Endothelial cell of umbilical vein (primary cell): Measurements from ENCODE around the gene SCYGR7. TPM values are rescaled to one million over a fixed set of nuclear protein-coding genes. Genes with fewer than 3 reads are reported as not detected.

Experiments used
- BruUV-seq: library from RNA; stranded (reverse); fragments of 400-500 nt; replicated peaks from 2 replicates; lab custom pipeline; 2021; lab: Mats Ljungman, UMichigan
- CTCF ChIA-PET: fragments of 300-600, 350-600 bp; sonication (Branson Sonifier 250); formaldehyde crosslinking; loops from one replicate; lab custom pipeline; 2021; ENCODE audit warnings: antibody characterized with exemption, inconsistent platforms; lab: Charles Lee
- POLR2A ChIA-PET: fragments of 300-600, 350-600 bp; sonication (Branson Sonifier 250); formaldehyde crosslinking; loops from one replicate; lab custom pipeline; 2021; ENCODE audit warnings: antibody characterized with exemption, inconsistent platforms; lab: Charles Lee
- DNase-seq: peaks from one replicate; pipeline ENCODE4 v3.0.0-alpha.2; 2011; ENCODE audit warnings: low read depth, low spot score
- FAIRE-seq: peaks from 2 replicates; lab custom pipeline; 2011; peaks lifted over from hg19 to GRCh38; lab: Jason Lieb, UNC
- H2AFZ ChIP-seq: 2 replicates; pipeline ENCODE4 v1.6.0; 2012; ENCODE audit warnings: low read depth, low read length, control low read depth, inconsistent platforms
- H3K27ac ChIP-seq: 2 replicates; pipeline ENCODE4 v1.5.1; 2011; ENCODE audit warnings: low read depth, mild to moderate bottlenecking, control low read depth, low read length, moderate library complexity; ENCODE audit not compliant: insufficient read depth
- H3K27me3 ChIP-seq, 2 experiments: 2 replicates each; pipeline versions ENCODE4 v1.6.0 to v1.6.1; 2011; ENCODE audit warnings: low read length in 2 of 2, mixed read lengths in 1 of 2; ENCODE audit not compliant: control insufficient read depth in 2 of 2, insufficient read depth in 2 of 2
- H3K36me3 ChIP-seq, 2 experiments: 2 replicates in 1 of 2; 3 replicates in 1 of 2; pipeline ENCODE4 v1.5.1; 2011; ENCODE audit warnings: low read length in 2 of 2, mild to moderate bottlenecking in 1 of 2, moderate library complexity in 1 of 2; ENCODE audit not compliant: control insufficient read depth in 2 of 2, insufficient read depth in 2 of 2; ENCODE audit errors: extremely low read depth in 1 of 2
- H3K4me1 ChIP-seq: 3 replicates; pipeline ENCODE4 v1.5.1; 2011; ENCODE audit warnings: mild to moderate bottlenecking, low read length; ENCODE audit not compliant: control insufficient read depth, insufficient read depth; ENCODE audit errors: extremely low read depth
- H3K4me2 ChIP-seq: 2 replicates; pipeline ENCODE4 v1.6.1; 2011; ENCODE audit warnings: low read length, control low read depth, mixed read lengths; ENCODE audit not compliant: insufficient read depth
- H3K4me3 ChIP-seq, 3 experiments: fragments of 200-600 bp in 1 of 3; sonication (generic), shearing (Covaris generic) in 1 of 3; replicated peaks in 1 of 3; 2 replicates each; pipeline ENCODE4 v1.5.1; 2011 to 2016; ENCODE audit warnings: control low read depth in 3 of 3, low read length in 3 of 3, mild to moderate bottlenecking in 2 of 3, inconsistent platforms in 1 of 3, low read depth in 1 of 3, moderate library complexity in 1 of 3; ENCODE audit not compliant: insufficient read depth in 1 of 3
- H3K79me2 ChIP-seq: 2 replicates; pipeline ENCODE4 v1.6.0; 2012; ENCODE audit warnings: low read length, inconsistent platforms; ENCODE audit not compliant: control insufficient read depth, insufficient read depth
- H3K9ac ChIP-seq: replicated peaks from 2 replicates; pipeline ENCODE3; 2011; ENCODE audit warnings: low read length, control low read depth; ENCODE audit not compliant: insufficient read depth; ENCODE audit errors: extremely low read depth
- H3K9me1 ChIP-seq: replicated peaks from 3 replicates; pipeline ENCODE4 v1.6.0; 2011; ENCODE audit warnings: mild to moderate bottlenecking, low read length; ENCODE audit not compliant: control insufficient read depth, insufficient read depth; ENCODE audit errors: extremely low read depth
- H3K9me3 ChIP-seq: replicated peaks from 2 replicates; pipeline ENCODE4 v1.5.1; 2012; ENCODE audit warnings: low read length, inconsistent platforms; ENCODE audit not compliant: control insufficient read depth, insufficient read depth
- H4K20me1 ChIP-seq: replicated peaks from 2 replicates; pipeline ENCODE3; 2011; ENCODE audit warnings: mild to moderate bottlenecking, low read length; ENCODE audit not compliant: control insufficient read depth, insufficient read depth; ENCODE audit errors: extremely low read depth
- EZH2 ChIP-seq: IDR thresholded peaks from 2 replicates; pipeline ENCODE4 v1.6.1; 2012; ENCODE audit warnings: borderline replicate concordance, low read depth, mild to moderate bottlenecking, moderate library complexity, low read length, inconsistent platforms; ENCODE audit not compliant: severe bottlenecking
- FOS ChIP-seq: IDR thresholded peaks from 2 replicates; pipeline ENCODE4 v1.6.1; 2011; ENCODE audit warnings: mild to moderate bottlenecking, low read length, moderate library complexity, borderline replicate concordance; ENCODE audit not compliant: insufficient read depth
- GATA2 ChIP-seq: IDR thresholded peaks from 2 replicates; pipeline ENCODE4 v1.7.0; 2011; ENCODE audit warnings: low read depth, mild to moderate bottlenecking, moderate library complexity, mixed read lengths, low read length; ENCODE audit not compliant: insufficient read length, insufficient read depth
- JUN ChIP-seq: IDR thresholded peaks from 2 replicates; pipeline ENCODE4 v1.6.1; 2011; ENCODE audit warnings: borderline replicate concordance, low read depth; ENCODE audit not compliant: insufficient read length, insufficient read depth
- MYC ChIP-seq: IDR thresholded peaks from one replicate; pipeline ENCODE4 v1.6.1; 2011; ENCODE audit warnings: mild to moderate bottlenecking, low read depth, low read length
- POLR2A ChIP-seq: IDR thresholded peaks from 2 replicates; pipeline ENCODE4 v1.6.1; 2012; ENCODE audit warnings: low read depth, mild to moderate bottlenecking, control low read depth, low read length
- POLR2AphosphoS5 ChIP-seq: IDR thresholded peaks from 2 replicates; pipeline ENCODE4 v1.6.1; 2012; ENCODE audit warnings: low read depth, mild to moderate bottlenecking, control low read depth, low read length, moderate library complexity; ENCODE audit not compliant: insufficient read depth
- dilution Hi-C: fragments of 300-500 bp; cut with MboI; formaldehyde crosslinking; loops from one replicate; pipeline ENCODE4 v1.15.0; 2019; ENCODE audit warnings: low sequenced_read_pairs; ENCODE audit not compliant: extremely low pct_ligation_motif_present
- intact Hi-C: fragments of 100-400 bp; cut with micrococcal nuclease; formaldehyde crosslinking; loops from one replicate; pipeline ENCODE4 v1.10.0; 2022
- polyA plus RNA-seq, 4 experiments: library from polyadenylated mRNA; depleted of rRNA in 3 of 4; stranded (reverse) in 3 of 4; unstranded in 1 of 4; fragments of >200 nt; gene quantifications; 2 replicates each; pipeline versions ENCODE4 v1.2.1 to v1.2.3, GENCODE V29; 2011 to 2012; ENCODE audit warnings: missing spikeins in 1 of 4
- total RNA-seq: library from RNA; stranded (reverse); gene quantifications from 2 replicates; pipeline ENCODE4 v1.2.3, GENCODE V29; 2021
- TF ChIP-seq, protein P1 (sequence below), 2 donors: IDR thresholded peaks; 1 replicate in 1 of 2; 2 replicates in 1 of 2; pipeline ENCODE4 v1.5.1; 2011; ENCODE audit warnings: low read length in 2 of 2, mild to moderate bottlenecking in 2 of 2, moderate library complexity in 2 of 2, control low read depth in 1 of 2, inconsistent platforms in 1 of 2, low read depth in 1 of 2; ENCODE audit not compliant: insufficient read depth in 1 of 2; ENCODE audit errors: extremely low read depth in 1 of 2
- TF ChIP-seq, protein P2 (sequence below): IDR thresholded peaks from 2 replicates; pipeline ENCODE4 v1.6.1; 2011; ENCODE audit not compliant: insufficient read depth, insufficient read length

SCYGR7 gene
- total and polyA plus RNA-seq, 2 donors (not counting 3 experiments of a cell fraction or from before 2014, with no cell fraction given) = not detected

DNA sequence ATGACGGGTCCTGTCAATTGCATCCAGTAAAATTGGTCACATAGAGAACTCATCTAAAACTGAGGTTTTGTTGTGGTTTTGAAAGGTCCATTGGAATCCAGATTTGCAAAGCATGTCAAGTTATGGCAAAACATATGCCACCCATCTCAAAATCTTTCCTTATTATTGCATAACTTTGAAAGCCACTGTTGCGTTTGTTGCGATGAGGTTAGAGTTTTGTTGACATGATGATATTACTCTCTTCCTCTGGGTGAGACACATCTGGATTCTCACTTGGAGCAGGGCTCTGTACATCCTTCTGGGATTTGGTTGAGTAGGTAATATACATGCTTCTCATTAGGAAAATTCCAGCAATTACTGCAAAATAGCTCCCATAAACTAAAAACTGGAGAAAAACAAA is 40.9 kb upstream of the SCYGR7 start:
- Histone ChIP-seq H3K9me1 (no peaks in the 10 kb centered on the region), H3K9me3 (no peaks in the 10 kb centered on the region), H3K79me2 (no peaks in the 10 kb centered on the region), H3K4me2 (no peak overlapping the region), H3K27ac (no peak overlapping the region), H3K36me3 (no peaks in the 10 kb centered on the region), H4K20me1 (no peaks in the 10 kb centered on the region), H3K27me3 (no peaks in the 10 kb centered on the region), H3K4me3 (no peak overlapping the region), H2AFZ (no peak overlapping the region), H3K9ac (no peak overlapping the region), H3K4me1 (no peaks in the 10 kb centered on the region)
- ChIA-PET POLR2A (no interaction called here), CTCF (no interaction called here)
- TF ChIP-seq GATA2 = no peak
- TF ChIP-seq, protein P1, sequence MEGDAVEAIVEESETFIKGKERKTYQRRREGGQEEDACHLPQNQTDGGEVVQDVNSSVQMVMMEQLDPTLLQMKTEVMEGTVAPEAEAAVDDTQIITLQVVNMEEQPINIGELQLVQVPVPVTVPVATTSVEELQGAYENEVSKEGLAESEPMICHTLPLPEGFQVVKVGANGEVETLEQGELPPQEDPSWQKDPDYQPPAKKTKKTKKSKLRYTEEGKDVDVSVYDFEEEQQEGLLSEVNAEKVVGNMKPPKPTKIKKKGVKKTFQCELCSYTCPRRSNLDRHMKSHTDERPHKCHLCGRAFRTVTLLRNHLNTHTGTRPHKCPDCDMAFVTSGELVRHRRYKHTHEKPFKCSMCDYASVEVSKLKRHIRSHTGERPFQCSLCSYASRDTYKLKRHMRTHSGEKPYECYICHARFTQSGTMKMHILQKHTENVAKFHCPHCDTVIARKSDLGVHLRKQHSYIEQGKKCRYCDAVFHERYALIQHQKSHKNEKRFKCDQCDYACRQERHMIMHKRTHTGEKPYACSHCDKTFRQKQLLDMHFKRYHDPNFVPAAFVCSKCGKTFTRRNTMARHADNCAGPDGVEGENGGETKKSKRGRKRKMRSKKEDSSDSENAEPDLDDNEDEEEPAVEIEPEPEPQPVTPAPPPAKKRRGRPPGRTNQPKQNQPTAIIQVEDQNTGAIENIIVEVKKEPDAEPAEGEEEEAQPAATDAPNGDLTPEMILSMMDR (IDR thresholded peaks at IDR 0.05; ENCODE audit: extremely low read depth in 1 of 2, insufficient read depth in 1 of 2, low read depth in 1 of 2, low read length in 2 of 2) = no peak
- TF ChIP-seq POLR2A = no peak
- BruUV-seq = no TSS peak
- DNase-seq (no peak), FAIRE-seq (no peak)
- dilution Hi-C loops = no loop called here
- intact Hi-C loops = no loop called here

DNA sequence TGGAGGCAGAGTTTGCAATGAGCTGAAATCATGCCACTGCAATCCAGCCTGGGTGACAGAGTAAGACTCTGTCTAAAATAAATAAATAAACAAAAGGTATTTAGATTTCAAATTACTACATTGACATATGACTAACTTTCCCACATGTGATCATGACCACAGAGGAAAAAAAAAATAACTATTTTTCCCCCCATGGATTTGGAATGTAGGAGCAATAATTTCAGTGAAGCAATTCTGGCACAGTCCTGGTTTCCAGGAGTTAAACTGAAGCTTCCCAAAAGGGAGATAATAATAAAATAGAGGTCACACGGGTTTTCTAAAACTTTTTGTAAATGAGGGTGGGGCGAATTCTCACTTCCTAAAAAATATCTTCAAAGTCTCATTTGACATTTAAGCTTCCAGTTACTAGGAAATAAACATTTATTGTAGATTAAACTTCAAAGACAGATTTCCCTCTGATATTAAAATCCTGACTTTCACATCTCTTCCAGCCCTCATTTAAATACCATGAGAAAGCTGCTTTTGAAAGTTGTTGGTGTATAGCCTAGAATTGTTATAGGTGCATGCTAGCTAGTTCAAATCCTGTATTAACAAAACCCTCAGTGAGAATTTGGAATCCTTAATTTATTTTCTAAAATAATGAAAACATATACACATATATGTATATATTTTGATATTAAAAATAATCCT is 31.0 kb upstream of the SCYGR7 start:
- DNase-seq (no peak), FAIRE-seq (no peak)
- TF ChIP-seq POLR2A (no peak), POLR2AphosphoS5 (no peak), MYC (no peak), GATA2 (no peak), EZH2 (no peak), JUN (no peak), FOS (no peak)
- TF ChIP-seq, protein P2, sequence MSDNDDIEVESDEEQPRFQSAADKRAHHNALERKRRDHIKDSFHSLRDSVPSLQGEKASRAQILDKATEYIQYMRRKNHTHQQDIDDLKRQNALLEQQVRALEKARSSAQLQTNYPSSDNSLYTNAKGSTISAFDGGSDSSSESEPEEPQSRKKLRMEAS = no peak
- TF ChIP-seq, protein P1 (IDR thresholded peaks at IDR 0.05; ENCODE audit: extremely low read depth in 1 of 2, insufficient read depth in 1 of 2, low read depth in 1 of 2, low read length in 2 of 2) = no peak
- Histone ChIP-seq H2AFZ (no peak overlapping the region), H4K20me1 (no peaks in the 10 kb centered on the region), H3K79me2 (no peaks in the 10 kb centered on the region), H3K27me3 (no peaks in the 10 kb centered on the region), H3K4me1 (no peaks in the 10 kb centered on the region), H3K9me1 (no peaks in the 10 kb centered on the region), H3K27ac (no peak overlapping the region), H3K9ac (no peak overlapping the region), H3K4me2 (no peak overlapping the region), H3K36me3 (no peaks in the 10 kb centered on the region), H3K4me3 (no peak overlapping the region), H3K9me3 (no peaks in the 10 kb centered on the region)
- ChIA-PET POLR2A (no interaction called here), CTCF (interaction anchor here (1.3 kb wide), 1 partner anchor 10 kb away, joined by 4 read pairs; no protein-coding TSS in a partner anchor)
- dilution Hi-C loops = no loop called here
- intact Hi-C loops = no loop called here
- BruUV-seq = no TSS peak
